GM18507 (cell line): ENCODE results near the gene SNTN.
"Not testable (repeated sequence)": the region's sequence is repeated elsewhere in the genome, so short reads cannot be mapped to it uniquely, and the experiment has no call there.

Source experiments
- DNase-seq: peaks from one replicate; pipeline ENCODE4 v3.0.0; 2011; ENCODE audit warnings: low read depth; ENCODE audit not compliant: insufficient read length; ENCODE audit errors: extremely low spot score
- FAIRE-seq: peaks from 2 replicates; lab custom pipeline; 2011; peaks lifted over from hg19 to GRCh38; lab: Jason Lieb, UNC

The SNTN gene

GRCh38 chr3:63652066-63652725 lies at the start of gene SNTN:
TSS of gene SNTN (plus strand) at chr3:63652675. CDS start at chr3:63652688, 13 bp downstream.
- DNase-seq (no peak), FAIRE-seq (no peak)

- FAIRE-seq, result no peak
- DNase-seq, result no peak
These were observed 44.8 kb upstream of the SNTN start for GRCh38 chr3:63607716-63608115.

GRCh38 chr3:63609408-63609807 lies 43.1 kb upstream of the SNTN start:
- DNase-seq, result no peak
- no peak for FAIRE-seq

- no peak for FAIRE-seq
- no peak for DNase-seq
These were observed 42.6 kb upstream of the SNTN start for GRCh38 chr3:63609834-63610233.

GRCh38 chr3:63611382-63611781 lies 41.1 kb upstream of the SNTN start:
- DNase-seq (no peak), FAIRE-seq (no peak)

- no peak for FAIRE-seq
- DNase-seq, result no peak
These were observed 38.9 kb upstream of the SNTN start for GRCh38 chr3:63613561-63613960.

- FAIRE-seq (no peak), DNase-seq (no peak)
These were observed 35.1 kb upstream of the SNTN start for GRCh38 chr3:63617391-63617790.

- FAIRE-seq (no peak), DNase-seq (no peak)
These were observed 27.4 kb upstream of the SNTN start for GRCh38 chr3:63624941-63625560.

GRCh38 chr3:63631670-63632069 lies 20.8 kb upstream of the SNTN start:
- FAIRE-seq (no peak), DNase-seq (no peak)

- DNase-seq (no peak), FAIRE-seq (no peak)
These were observed 17.3 kb upstream of the SNTN start for GRCh38 chr3:63635186-63635585.

- DNase-seq, result no peak
- no peak for FAIRE-seq
These were observed 12.7 kb upstream of the SNTN start for GRCh38 chr3:63639806-63640205.

- FAIRE-seq (no peak), DNase-seq (no peak)
These were observed 10.0 kb upstream of the SNTN start for GRCh38 chr3:63642488-63642887.

- FAIRE-seq (no peak), DNase-seq (no peak)
These were observed 8.2 kb upstream of the SNTN start for GRCh38 chr3:63644212-63644797.

- FAIRE-seq, DNase-seq: not testable (repeated sequence)
These were observed 7.3 kb upstream of the SNTN start for GRCh38 chr3:63644928-63645781.

GRCh38 chr3:63654211-63654610 lies 1.7 kb downstream of the SNTN start:
- DNase-seq (no peak), FAIRE-seq (no peak)

- FAIRE-seq (no peak), DNase-seq (no peak)
These were observed 2.5 kb downstream of the SNTN start for GRCh38 chr3:63654931-63655330.

- DNase-seq, result no peak
- FAIRE-seq, result no peak
These were observed 3.0 kb downstream of the SNTN start for GRCh38 chr3:63655519-63655918.

- FAIRE-seq, result no peak
- DNase-seq, result no peak
These were observed 4.3 kb downstream of the SNTN start for GRCh38 chr3:63656786-63657185.

- DNase-seq (no peak), FAIRE-seq (no peak)
These were observed 8.8 kb downstream of the SNTN start for GRCh38 chr3:63661242-63661641.

GRCh38 chr3:63662011-63662410 lies 9.5 kb downstream of the SNTN start:
- no peak for DNase-seq

More at GRCh38 chr3:63662011-63662410, 9.5 kb downstream of the SNTN start:
- FAIRE-seq, result no peak
